Ishikawa (cell line): ENCODE measurements around the gene S100A8.

ENCODE experiments used
- CEBPB ChIP-seq: IDR thresholded peaks from 2 replicates; pipeline ENCODE4 v1.6.1; 2012
- CREB1 ChIP-seq: IDR thresholded peaks from 2 replicates; pipeline ENCODE4 v1.6.1; 2012; ENCODE audit warnings: low read depth
- EGR1 ChIP-seq: IDR thresholded peaks from 2 replicates; pipeline ENCODE4 v1.6.1; 2012
- EP300 ChIP-seq: IDR thresholded peaks from 2 replicates; pipeline ENCODE4 v1.6.1; 2012; ENCODE audit warnings: borderline replicate concordance
- FOXM1 ChIP-seq: IDR thresholded peaks from 2 replicates; pipeline ENCODE4 v1.6.1; 2012; ENCODE audit warnings: low read depth, borderline replicate concordance
- MAX ChIP-seq: IDR thresholded peaks from 2 replicates; pipeline ENCODE4 v1.6.1; 2012
- NFIC ChIP-seq: IDR thresholded peaks from 2 replicates; pipeline ENCODE4 v1.6.1; 2012
- RAD21 ChIP-seq: IDR thresholded peaks from 2 replicates; pipeline ENCODE4 v1.6.1; 2012; ENCODE audit warnings: low read depth
- REST ChIP-seq: IDR thresholded peaks from 2 replicates; pipeline ENCODE4 v1.6.1; 2012; ENCODE audit warnings: low read depth, mild to moderate bottlenecking
- TAF1 ChIP-seq: IDR thresholded peaks from 2 replicates; pipeline ENCODE4 v1.6.1; 2012; ENCODE audit warnings: low read depth, mild to moderate bottlenecking
- TCF12 ChIP-seq: IDR thresholded peaks from 2 replicates; pipeline ENCODE4 v1.6.1; 2012; ENCODE audit warnings: low read depth
- TEAD4 ChIP-seq: IDR thresholded peaks from 2 replicates; pipeline ENCODE4 v1.6.1; 2012
- USF1 ChIP-seq: IDR thresholded peaks from 2 replicates; pipeline ENCODE4 v1.6.1; 2012
- YY1 ChIP-seq: IDR thresholded peaks from 2 replicates; pipeline ENCODE4 v1.6.1; 2012; ENCODE audit warnings: low read depth
- ZBTB7A ChIP-seq: IDR thresholded peaks from 2 replicates; pipeline ENCODE4 v1.6.1; 2012; ENCODE audit warnings: low read depth

S100A8 gene

GRCh38 chr1:153355445-153356071 lies 35.3 kb downstream of the S100A8 start:
- TF ChIP-seq RAD21 (peak; percentile 77), USF1 (no peak)

GRCh38 chr1:153354515-153355193 lies 36.2 kb downstream of the S100A8 start:
- TF ChIP-seq RAD21 (no peak), MAX (no peak), CREB1 (no peak), TEAD4 (no peak), FOXM1 (no peak), YY1 (no peak), EGR1 (no peak), CEBPB (no peak), NFIC (no peak), EP300 (no peak), TCF12 (no peak), USF1 (no peak)

- TF ChIP-seq YY1 (no peak), RAD21 (peak; percentile 45)
Observed at GRCh38 chr1:153353226-153353947, 37.5 kb downstream of the S100A8 start.

GRCh38 chr1:153352523-153352922 lies 38.4 kb downstream of the S100A8 start:
- TF ChIP-seq ZBTB7A (no peak), RAD21 (peak; percentile 84)

- TF ChIP-seq EP300, result no peak
- no peak for TF ChIP-seq TEAD4
- no peak for TF ChIP-seq NFIC
- TF ChIP-seq USF1, result no peak
- no peak for TF ChIP-seq MAX
- no peak for TF ChIP-seq CEBPB
- TF ChIP-seq FOXM1, result no peak
- TF ChIP-seq CREB1, result no peak
- no peak for TF ChIP-seq TAF1
- no peak for TF ChIP-seq RAD21
- no peak for TF ChIP-seq YY1
- TF ChIP-seq ZBTB7A, result no peak
- TF ChIP-seq EGR1, result no peak
- no peak for TF ChIP-seq REST
Observed at GRCh38 chr1:153350321-153350957, 40.4 kb downstream of the S100A8 start.

- TF ChIP-seq MAX (no peak), CEBPB (no peak), RAD21 (no peak), YY1 (no peak), TEAD4 (no peak), FOXM1 (no peak), EP300 (no peak), TAF1 (no peak), ZBTB7A (no peak), CREB1 (no peak)
Observed at GRCh38 chr1:153349363-153350320, 41.2 kb downstream of the S100A8 start.
